ENCODE measurements around the gene MYH10.

The MYH10 gene

GRCh38 chr17:8494506-8495111 lies 135.9 kb downstream of the MYH10 start:
- no peak for DNase-seq (ENCODE audit: low spot score)

GRCh38 chr17:8494021-8494420 lies 136.5 kb downstream of the MYH10 start:
- DNase-seq (ENCODE audit: low spot score): no peak

GRCh38 chr17:8492121-8492520 lies 138.4 kb downstream of the MYH10 start:
- DNase-seq (ENCODE audit: low spot score): no peak

DNA sequence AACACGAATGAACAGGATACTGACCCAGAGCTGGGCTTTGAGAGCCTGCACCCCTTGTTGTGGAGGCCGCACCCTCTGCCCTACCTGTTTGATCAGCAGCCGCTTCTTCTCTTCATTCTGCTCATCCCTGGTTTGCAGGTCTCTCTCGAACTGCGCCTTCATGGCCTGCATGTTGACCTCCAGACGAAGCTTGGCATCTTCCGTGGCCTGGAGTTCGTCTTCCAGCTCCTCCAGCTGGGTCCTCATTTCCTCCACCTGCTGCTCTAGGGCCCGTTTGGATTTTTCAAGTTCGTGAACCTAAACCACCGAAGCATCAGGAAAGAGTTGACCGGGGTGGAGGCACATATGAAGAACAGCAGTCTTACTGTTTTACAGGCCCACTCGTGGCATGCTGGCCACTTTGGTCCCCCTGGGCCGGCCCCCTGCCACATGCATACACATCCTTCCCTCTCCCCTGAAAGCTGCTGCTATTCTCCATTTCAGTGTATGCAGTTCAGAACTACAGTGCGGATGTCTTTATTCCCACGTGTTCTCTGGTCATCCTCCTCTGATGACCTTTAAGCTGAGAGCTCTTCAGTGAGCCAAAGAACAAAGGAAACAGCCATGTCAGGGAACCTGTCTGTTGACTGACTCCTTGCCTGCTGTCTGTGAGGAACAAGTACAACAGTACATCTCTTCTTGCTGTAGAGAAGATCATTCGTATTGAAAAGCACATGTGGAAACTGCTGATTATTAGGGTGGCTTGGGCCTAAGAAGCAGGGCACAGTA lies 140.1 kb downstream of the MYH10 start:
- no peak for DNase-seq (ENCODE audit: low spot score)

DNA sequence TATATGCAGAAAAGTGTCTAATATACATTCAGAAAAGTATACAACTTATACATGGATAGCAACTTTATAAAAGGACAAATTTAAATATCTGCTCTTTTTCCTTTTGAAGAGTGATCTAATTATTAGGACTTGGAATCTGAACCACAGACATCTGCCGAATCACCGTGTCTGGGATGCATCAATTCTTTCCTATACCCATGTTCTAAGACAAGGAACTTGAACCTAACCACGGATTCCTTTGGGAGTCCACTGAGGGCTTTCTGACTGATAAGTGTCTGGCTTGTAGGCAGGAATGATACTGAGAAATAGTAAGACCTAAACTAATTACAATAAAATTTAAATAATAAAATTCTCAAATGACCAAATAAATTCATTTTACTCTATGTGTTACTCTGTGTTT lies 140.7 kb downstream of the MYH10 start:
- no peak for DNase-seq (ENCODE audit: low spot score)

DNA sequence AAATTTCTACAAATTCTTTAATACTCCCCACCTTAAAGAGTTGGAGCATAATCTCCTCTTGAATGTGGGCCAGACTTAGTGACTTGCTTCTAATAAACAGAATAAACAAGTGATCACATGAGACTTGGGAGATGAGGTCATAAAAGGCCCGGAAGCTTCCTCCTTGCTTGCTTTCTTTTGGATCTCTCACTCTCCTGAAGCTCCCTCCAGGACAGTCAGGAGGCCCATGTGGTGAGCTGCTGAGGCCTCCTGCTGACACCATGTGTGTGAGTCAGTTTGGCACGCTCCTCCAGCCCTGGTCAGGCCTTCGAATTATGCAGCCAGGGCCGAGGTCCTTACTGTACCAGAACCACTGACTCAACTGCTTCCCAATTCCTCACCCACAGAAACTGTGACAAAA lies 141.6 kb downstream of the MYH10 start:
- peak; percentile 68 for DNase-seq (ENCODE audit: low spot score)

DNA sequence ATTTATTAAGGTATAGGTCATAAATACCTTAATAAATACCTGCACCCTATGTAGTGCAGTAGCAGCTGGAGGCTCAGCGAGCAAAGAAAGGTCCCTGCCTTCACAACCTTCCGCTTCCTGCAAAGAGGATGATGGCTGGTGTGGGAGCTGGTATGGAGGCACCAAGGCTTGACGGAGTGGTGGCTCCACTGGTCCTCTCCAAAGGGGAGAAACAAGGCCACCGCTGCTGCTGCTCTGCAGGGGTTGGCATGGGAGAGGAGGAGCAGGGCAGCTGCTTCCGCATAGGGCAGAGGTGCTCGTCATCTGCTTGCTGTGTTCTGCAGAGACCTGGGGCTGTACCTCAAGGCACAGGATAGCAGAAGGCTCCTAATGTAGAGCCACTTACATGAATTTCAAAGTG lies 142.0 kb downstream of the MYH10 start:
- no peak for DNase-seq (ENCODE audit: low spot score)

DNA sequence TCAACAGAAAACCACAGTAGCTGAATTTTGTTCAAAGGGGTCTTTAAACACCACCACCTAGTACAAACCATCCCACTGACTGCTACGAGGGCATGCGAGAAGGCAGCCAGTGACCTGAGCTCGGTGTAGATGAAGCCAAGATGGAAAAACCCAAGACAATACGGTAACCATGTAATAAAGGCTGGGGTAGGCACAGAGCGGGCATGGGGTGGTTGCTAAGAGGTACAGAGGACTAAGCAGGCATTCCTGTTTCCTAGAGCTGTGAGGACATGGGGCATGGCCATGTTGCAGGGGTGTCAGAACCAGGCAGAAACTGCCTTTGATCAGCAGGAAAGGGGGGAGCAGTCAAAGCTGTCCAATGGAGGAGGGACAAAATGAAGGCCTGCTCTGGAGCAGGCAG lies 142.8 kb downstream of the MYH10 start:
- DNase-seq (ENCODE audit: low spot score): no peak

DNA sequence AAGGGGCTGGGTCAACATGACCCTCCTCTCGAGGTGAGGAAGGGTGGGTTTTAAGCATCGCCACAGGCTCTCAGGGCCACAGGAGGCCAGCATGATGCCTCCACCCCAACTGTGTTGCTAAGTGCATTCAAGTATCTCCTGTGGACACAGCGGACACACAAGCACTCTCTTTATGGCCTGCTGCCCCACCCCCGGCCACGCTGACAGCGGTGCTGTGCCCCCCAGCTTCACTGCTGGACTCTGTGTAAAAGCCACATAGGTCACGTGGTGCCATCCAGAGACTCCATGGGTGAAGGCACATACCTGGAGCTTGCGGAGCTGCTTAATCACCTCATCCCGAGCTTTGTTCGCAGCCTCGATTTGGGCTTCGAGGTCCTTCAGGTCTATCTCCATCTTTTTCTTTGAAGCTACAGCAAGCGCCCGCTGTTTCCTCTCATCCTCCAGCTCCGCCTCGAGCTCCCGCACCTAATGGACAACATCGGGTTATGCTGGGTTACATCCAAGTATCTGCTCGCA lies 143.3 kb downstream of the MYH10 start:
- no peak for DNase-seq (ENCODE audit: low spot score)

- DNase-seq (ENCODE audit: low spot score): no peak
These were observed 145.0 kb downstream of the MYH10 start for GRCh38 chr17:8485491-8485890.

- no peak for DNase-seq (ENCODE audit: low spot score)
These were observed 146.1 kb downstream of the MYH10 start for GRCh38 chr17:8484465-8484864.

DNA sequence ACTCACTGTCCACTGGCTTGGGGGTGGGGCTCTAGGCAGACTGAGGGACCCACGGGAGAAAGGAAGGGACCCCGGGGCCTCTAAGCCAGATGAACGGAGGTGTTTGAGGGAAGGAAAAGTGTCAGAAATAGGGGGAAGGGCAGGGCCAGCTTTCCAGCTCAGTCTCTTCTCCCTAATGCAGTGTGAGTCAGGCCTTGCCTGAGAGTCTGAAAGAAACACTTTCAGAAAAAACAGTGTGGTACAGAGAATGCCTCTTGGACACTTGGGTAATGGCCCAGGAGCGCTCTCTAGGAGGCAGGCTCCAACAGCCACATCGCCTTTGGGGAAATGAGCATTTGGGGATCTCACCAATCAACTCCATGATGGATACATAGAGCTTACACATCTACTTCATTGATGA lies 148.0 kb downstream of the MYH10 start:
- no peak for DNase-seq (ENCODE audit: low spot score)

DNA sequence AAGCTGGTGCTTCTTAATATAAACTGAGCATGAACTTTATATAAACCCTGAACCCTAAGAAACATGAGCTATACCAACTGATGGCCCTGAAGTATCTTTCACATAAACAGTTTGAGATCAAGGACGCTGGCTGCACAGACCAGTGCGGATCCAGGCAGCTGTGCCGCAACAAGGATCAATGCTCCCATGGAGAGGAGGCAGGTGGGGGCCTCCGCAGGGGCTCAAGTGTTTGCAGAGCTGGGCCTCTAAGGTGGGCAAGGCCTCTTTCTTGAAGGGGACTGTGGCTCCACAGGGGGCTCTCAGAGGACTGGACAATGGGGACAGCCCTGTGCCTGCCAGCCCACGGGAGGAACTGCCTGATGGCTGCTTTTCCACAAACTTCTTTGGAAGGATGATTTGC lies 148.8 kb downstream of the MYH10 start:
- no peak for DNase-seq (ENCODE audit: low spot score)

DNA sequence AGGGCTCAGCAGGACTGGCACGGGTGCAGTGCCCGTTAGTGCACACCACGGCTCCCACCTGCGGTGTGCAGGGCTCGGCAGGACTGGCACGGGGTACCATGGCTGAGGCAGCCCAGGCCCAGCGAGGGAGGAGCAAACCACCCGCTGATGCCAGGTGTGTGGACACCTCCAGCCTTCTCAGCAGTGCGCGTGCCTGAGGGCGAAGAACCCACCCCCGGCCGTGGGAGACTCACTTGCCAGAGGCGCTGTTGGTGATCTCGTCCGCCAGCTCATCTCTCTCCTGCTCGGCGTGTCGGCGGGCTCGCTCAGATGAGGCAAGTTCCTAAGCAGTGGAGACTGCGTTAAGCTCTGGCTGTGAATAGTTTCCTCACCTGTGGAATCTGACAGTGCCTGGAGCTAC lies 149.4 kb downstream of the MYH10 start:
- no peak for DNase-seq (ENCODE audit: low spot score)

DNA sequence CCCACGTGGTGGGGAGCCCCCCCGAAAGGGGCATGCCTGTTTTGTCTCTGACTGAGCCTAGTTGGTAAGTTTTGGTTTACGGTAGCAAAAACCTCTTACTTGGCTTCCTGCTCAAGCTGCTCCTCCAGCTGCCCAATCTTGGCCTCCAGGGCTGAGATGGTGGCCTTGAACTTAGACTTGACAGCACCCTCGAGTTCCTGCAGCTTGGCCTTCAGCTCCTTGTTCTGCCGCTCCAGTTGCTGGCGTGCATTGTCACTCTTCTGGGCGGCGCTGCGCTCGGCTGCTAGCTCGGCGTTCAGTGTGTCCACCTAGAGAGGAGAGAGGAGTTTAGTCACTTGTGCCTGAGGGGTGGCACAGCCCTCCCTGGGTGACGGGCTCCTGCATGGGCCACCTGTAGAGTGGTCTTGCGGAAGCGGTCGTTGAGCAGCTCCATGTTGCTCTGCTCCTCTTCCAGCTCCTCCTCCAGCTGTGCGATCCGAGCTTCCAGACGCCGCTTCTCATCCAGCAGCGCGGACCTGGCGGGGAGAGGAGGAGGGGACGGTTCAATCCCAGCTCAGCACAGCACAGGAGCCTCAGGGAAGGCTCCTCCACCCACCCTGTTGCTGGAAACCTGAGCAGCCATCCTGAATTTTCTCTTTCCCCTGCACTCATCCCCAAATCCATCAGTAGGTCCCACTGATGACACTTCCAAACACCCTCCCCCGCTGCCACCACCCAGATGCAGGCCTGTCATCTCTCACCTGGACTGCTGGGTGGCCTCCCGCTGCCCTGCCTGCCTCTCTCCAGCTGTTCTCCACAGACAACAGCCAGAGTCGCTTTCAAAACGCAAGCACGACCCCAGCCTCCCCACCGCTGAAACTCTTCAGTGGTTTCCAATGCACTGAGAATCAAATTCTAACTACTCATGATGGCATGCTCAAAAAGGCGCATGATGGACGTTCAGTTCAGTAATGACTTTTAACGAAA lies 150.2 kb downstream of the MYH10 start:
- no peak for DNase-seq (ENCODE audit: low spot score)

- no peak for DNase-seq (ENCODE audit: low spot score)
These were observed 151.0 kb downstream of the MYH10 start for GRCh38 chr17:8479431-8479947.

GRCh38 chr17:8477715-8478441 lies 152.6 kb downstream of the MYH10 start:
- no peak for DNase-seq (ENCODE audit: low spot score)

DNA sequence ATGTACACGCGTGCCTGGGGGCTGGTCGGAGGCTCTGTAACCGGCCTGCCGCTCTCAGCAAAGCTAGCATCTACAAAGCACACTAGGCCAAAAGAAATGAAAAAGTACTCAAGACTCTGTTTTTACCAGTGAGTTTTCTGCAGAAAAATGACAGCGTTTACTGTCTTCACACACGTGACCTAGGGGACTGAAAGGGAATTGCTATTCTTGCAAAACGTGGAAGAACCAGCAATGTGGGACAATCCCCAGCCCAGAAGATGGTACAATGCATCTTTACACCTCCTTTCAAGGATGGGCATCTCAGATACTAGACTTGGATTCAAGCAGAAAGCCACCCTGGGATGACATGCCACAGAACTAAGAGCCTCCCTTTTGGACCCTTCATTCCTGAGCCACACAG lies 153.4 kb downstream of the MYH10 start:
- DNase-seq (ENCODE audit: low spot score): no peak

DNA sequence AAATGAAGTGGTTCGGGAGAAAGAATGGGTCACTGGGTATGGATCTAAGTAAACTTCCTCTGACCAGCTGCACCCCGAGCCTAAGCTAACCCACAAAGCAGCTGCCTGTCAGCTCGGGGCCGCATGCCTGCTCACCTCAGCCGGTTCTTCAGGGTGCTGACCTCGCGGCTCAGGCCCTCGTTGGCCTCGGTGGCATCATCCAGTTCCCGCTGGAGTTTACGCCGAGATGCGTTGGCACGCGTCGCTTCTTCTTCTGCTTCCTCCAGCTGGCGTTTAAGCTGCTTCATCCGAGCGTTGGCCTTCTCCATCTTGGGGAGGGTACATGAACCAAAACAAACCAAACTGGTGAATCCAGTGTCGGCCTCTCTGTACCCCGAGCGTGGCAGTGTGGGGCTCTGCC lies 153.8 kb downstream of the MYH10 start:
- no peak for DNase-seq (ENCODE audit: low spot score)

DNA sequence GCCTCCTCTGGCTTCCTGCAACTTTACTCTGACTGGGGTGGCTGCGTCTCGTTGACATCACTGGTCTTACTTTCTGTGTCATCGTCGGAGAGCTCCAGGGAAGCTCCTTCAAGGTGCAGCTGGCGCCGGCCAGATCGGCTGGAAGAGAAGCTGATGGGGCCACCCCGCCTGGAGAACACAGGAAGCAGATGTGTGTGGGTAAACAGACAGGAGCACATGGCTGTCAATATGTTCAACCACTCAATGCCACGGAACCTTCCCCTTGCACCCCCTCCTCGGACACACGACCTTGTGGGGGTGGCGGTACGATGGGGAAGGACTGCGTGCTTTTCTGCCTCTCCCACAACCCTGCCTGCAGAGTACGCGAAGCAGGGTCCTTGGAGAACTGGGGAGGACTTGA lies 154.7 kb downstream of the MYH10 start:
- no peak for DNase-seq (ENCODE audit: low spot score)

DNA sequence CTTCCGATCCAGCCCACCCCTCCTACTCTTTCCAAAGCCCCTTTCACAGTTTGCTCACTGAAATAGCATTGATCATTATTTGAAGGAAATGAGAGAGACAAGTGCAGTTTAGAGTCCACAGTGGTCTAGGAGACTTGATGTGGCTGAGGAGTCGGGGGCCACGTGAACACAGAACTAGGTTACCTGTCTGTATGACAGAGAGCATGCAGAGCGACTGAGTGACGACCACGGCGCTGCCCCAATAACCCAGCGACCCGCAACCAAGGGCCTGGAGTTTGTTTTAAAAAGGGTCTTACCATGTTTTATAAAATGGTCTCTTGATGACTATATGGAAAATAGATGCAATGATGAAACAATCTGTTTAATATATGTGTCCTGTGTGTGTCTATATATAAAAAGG lies 155.3 kb downstream of the MYH10 start:
- no peak for DNase-seq (ENCODE audit: low spot score)

GRCh38 chr17:8474826-8475225 lies 155.7 kb downstream of the MYH10 start:
- no peak for DNase-seq (ENCODE audit: low spot score)
